Colonic mucosa (tissue), 4 donors: Measurements from ENCODE around the gene MAD1L1. TPM values are rescaled to one million over a fixed set of nuclear protein-coding genes. Genes with fewer than 3 reads are reported as not detected.

Experiments used
- DNase-seq: peaks from one replicate; pipeline ENCODE4 v3.0.0-alpha.2; 2020
- H3K27ac ChIP-seq: fragments of 200-600 bp; one replicate; pipeline ENCODE4 v1.8.0; 2021
- H3K27me3 ChIP-seq: fragments of 200-600 bp; one replicate; pipeline ENCODE4 v1.8.0; 2021
- H3K36me3 ChIP-seq: fragments of 200-600 bp; one replicate; pipeline ENCODE4 v1.8.0; 2021
- H3K4me1 ChIP-seq: fragments of 200-600 bp; one replicate; pipeline ENCODE4 v1.8.0; 2021; ENCODE audit warnings: mild to moderate bottlenecking
- H3K4me3 ChIP-seq: fragments of 200-600 bp; one replicate; pipeline ENCODE4 v1.8.0; 2021
- H3K9ac ChIP-seq, 2 donors: one replicate each; pipeline ENCODE4 v1.7.0; 2013; ENCODE audit warnings: control low read depth in 2 of 2, low read depth in 2 of 2, low read length in 2 of 2
- H3K9me3 ChIP-seq: fragments of 200-600 bp; one replicate; pipeline ENCODE4 v1.8.0; 2021
- intact Hi-C: fragments of 100-400 bp; cut with DNase I; formaldehyde crosslinking; loops from one replicate; pipeline ENCODE4 v1.14.1; 2022
- total RNA-seq, 2 donors: library from RNA; stranded (reverse); fragmentation: NEBNext Ultra II Directional in 1 of 2; extraction: Animal tissue kit (Norgen Biotek cat#: 25700) in 1 of 2; gene quantifications; one replicate each; pipeline ENCODE4 v1.2.1, GENCODE V29; 2021
- TF ChIP-seq, protein P1 (sequence below): fragments of 200-600 bp; IDR thresholded peaks from one replicate; pipeline ENCODE4 v1.8.0; 2022; ENCODE audit warnings: antibody characterized with exemption, mild to moderate bottlenecking
- donor health status: healthy.
- donor health status: DM: no; HTN: no; CAD: no.
- donor health status: DM: no; HTN: no; CAD: no.

Gene MAD1L1
- total RNA-seq, 2 donors from 2014 or later, result 18.2 to 47.0 TPM

DNA sequence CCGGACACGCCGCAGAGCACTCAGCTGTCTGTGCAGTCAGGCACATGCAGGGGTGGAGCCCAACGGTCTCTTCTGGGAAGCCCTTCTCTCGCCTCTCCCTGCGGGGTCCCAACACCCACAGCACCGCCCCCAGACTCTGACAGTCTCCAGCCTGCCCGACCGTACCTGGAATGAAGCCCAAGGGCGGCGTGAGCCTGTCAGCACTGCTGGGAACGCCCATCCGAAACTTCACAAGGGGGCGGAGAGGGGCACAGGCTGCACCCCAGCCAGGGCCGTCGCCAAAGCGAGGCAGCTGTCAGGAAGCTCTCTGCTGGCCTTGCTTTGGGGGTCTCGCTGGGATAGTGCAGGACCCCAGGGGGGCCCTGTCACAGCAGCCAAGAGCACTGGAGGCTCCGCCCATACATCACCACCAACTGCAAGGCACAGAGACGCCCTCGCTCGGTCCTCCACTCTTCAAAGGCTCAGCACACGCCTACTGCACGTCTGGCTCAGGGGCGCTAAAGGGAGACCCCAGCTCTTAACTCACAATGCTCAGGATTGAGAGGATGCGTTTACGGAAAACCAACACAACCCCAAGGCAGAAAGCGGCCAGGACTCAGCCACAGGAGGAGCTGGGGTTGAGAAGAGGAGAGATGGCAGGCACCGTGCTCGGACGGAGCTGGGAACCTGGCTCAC is 30.9 kb downstream of the MAD1L1 start:
- no peak overlapping the region for H3K4me3 ChIP-seq
- intact Hi-C loops, result loop anchor here (10.0 kb wide), 1 partner anchor 627 kb away; the partner anchor contains the start of gene PSMG3

GRCh38 chr7:2201128-2201527 is 31.6 kb downstream of the MAD1L1 start:
- TF ChIP-seq, protein P1, sequence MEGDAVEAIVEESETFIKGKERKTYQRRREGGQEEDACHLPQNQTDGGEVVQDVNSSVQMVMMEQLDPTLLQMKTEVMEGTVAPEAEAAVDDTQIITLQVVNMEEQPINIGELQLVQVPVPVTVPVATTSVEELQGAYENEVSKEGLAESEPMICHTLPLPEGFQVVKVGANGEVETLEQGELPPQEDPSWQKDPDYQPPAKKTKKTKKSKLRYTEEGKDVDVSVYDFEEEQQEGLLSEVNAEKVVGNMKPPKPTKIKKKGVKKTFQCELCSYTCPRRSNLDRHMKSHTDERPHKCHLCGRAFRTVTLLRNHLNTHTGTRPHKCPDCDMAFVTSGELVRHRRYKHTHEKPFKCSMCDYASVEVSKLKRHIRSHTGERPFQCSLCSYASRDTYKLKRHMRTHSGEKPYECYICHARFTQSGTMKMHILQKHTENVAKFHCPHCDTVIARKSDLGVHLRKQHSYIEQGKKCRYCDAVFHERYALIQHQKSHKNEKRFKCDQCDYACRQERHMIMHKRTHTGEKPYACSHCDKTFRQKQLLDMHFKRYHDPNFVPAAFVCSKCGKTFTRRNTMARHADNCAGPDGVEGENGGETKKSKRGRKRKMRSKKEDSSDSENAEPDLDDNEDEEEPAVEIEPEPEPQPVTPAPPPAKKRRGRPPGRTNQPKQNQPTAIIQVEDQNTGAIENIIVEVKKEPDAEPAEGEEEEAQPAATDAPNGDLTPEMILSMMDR, result no peak
- Histone ChIP-seq H3K4me3 (no peak overlapping the region), H3K9ac (no peak overlapping the region), H3K36me3 (no peaks in the 10 kb centered on the region), H3K27me3 (no peaks in the 10 kb centered on the region), H3K27ac (no peak overlapping the region), H3K4me1 (no peaks in the 10 kb centered on the region), H3K9me3 (no peaks in the 10 kb centered on the region)
- DNase-seq, result no peak
- intact Hi-C loops, result loop anchor here (10.0 kb wide), 1 partner anchor 626 kb away; the partner anchor contains the start of gene PSMG3

More for the DNA sequence above, 30.9 kb downstream of the MAD1L1 start:
- Histone ChIP-seq H3K9ac (no peak overlapping the region), H3K27me3 (no peaks in the 10 kb centered on the region), H3K9me3 (no peaks in the 10 kb centered on the region), H3K4me1 (no peaks in the 10 kb centered on the region), H3K36me3 (no peaks in the 10 kb centered on the region), H3K27ac (no peak overlapping the region)
- DNase-seq, result no peak
- TF ChIP-seq, protein P1, result no peak

DNA sequence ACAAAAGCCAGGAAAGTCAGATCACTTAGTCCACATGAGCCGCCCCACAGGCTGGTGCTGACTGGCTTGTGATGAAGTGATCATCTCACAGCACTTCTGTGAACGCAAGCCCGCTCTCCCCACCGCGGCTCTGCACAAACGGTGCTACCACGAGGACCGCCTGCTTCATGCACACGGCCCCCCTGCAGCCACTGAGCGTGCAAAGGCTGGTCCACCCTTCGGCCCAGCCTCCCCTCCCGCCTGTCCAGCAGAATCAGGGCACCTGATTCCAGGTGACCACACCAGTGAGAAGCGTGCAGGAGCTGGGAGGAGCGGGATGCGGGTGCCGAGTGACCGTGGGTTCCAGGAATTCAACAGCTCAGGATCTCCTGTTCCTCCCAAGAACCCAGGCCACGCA is 32.2 kb downstream of the MAD1L1 start:
- H3K36me3 ChIP-seq, result no peaks in the 10 kb centered on the region

GRCh38 chr7:2199956-2200583 is 32.7 kb downstream of the MAD1L1 start:
- no peak overlapping the region for H3K9ac ChIP-seq
- H3K4me3 ChIP-seq, result no peak overlapping the region
- no peaks in the 10 kb centered on the region for H3K27me3 ChIP-seq
- no peaks in the 10 kb centered on the region for H3K9me3 ChIP-seq
- TF ChIP-seq, protein P1, result no peak
- H3K36me3 ChIP-seq, result no peaks in the 10 kb centered on the region
- no peaks in the 10 kb centered on the region for H3K4me1 ChIP-seq
- H3K27ac ChIP-seq, result no peak overlapping the region
- DNase-seq, result no peak
- intact Hi-C loops, result loop anchor here (10.0 kb wide), 1 partner anchor 625 kb away; the partner anchor contains the start of gene PSMG3

More for the DNA sequence above, 32.2 kb downstream of the MAD1L1 start:
- Histone ChIP-seq H3K4me3 (no peak overlapping the region), H3K9me3 (no peaks in the 10 kb centered on the region), H3K9ac (no peak overlapping the region), H3K27me3 (no peaks in the 10 kb centered on the region), H3K27ac (no peak overlapping the region), H3K4me1 (no peaks in the 10 kb centered on the region)
- TF ChIP-seq, protein P1, result no peak
- no peak for DNase-seq
- intact Hi-C loops, result loop anchor here (10.0 kb wide), 1 partner anchor 626 kb away; the partner anchor contains the start of gene PSMG3

GRCh38 chr7:2199528-2199927 is 33.2 kb downstream of the MAD1L1 start:
- no peak for DNase-seq
- intact Hi-C loops, result no loop called here
- H3K36me3 ChIP-seq, result no peaks in the 10 kb centered on the region

More at GRCh38 chr7:2199528-2199927, 33.2 kb downstream of the MAD1L1 start:
- H3K4me1 ChIP-seq, result no peaks in the 10 kb centered on the region
- H3K27me3 ChIP-seq, result no peaks in the 10 kb centered on the region
- H3K9me3 ChIP-seq, result no peaks in the 10 kb centered on the region
- no peak overlapping the region for H3K9ac ChIP-seq
- no peak overlapping the region for H3K27ac ChIP-seq
- H3K4me3 ChIP-seq, result no peak overlapping the region
- TF ChIP-seq, protein P1, result no peak
